K562 (cell line): ENCODE data around the gene WDR27. TPM values are rescaled to one million over a fixed set of nuclear protein-coding genes. Genes with fewer than 3 reads are reported as not detected.

ENCODE experiments used
- ATAC-seq: fragments of 200-7000 bp; cut with Tn5 transposase; 3 replicates; pipeline ENCODE4 v1.9.1; 2020; ENCODE audit warnings: moderate library complexity
- BruUV-seq: library from RNA; stranded (reverse); fragments of 400-500 nt; replicated peaks from 2 replicates; lab custom pipeline; 2021; lab: Mats Ljungman, UMichigan
- CTCF ChIA-PET: fragments of 300-600 bp; formaldehyde crosslinking; extraction: SDS; loops from one replicate; lab custom pipeline; 2021; ENCODE audit warnings: low intra/inter-chr PET ratio; lab: Yijun Ruan, JAX
- POLR2A ChIA-PET: fragments of 300-600, 350-650 bp; sonication (Branson Sonifier 250); formaldehyde crosslinking; extraction: SDS; loops from one replicate; lab custom pipeline; 2021; ENCODE audit warnings: antibody characterized with exemption, inconsistent platforms; lab: Yijun Ruan, JAX
- DNase-seq, 4 experiments: peaks; one replicate each; pipeline versions ENCODE4 v3.0.0 to v3.0.0-alpha.2; 2011 to 2018; ENCODE audit warnings: low spot score in 3 of 4, mixed read lengths in 3 of 4; ENCODE audit errors: extremely low read depth in 1 of 4
- FAIRE-seq: peaks from 2 replicates; lab custom pipeline; 2011; peaks lifted over from hg19 to GRCh38; lab: Jason Lieb, UNC
- H2AFZ ChIP-seq: 2 replicates; pipeline ENCODE4 v1.6.0; 2011; ENCODE audit warnings: low read depth, low read length, control low read depth, inconsistent platforms
- H3K27ac ChIP-seq: fragments of 200-600 bp; 3 replicates; pipeline ENCODE4 v1.8.0; 2011; ENCODE audit warnings: low read depth, mild to moderate bottlenecking, control low read depth, inconsistent platforms, low read length, moderate library complexity, mixed read lengths; ENCODE audit errors: extremely low read depth
- H3K27me3 ChIP-seq, 2 experiments: fragments of 300-600 bp in 1 of 2; 2 replicates in 1 of 2; 3 replicates in 1 of 2; pipeline versions ENCODE4 v1.6.0 to v1.8.0; 2011; ENCODE audit warnings: inconsistent platforms in 2 of 2, low read length in 2 of 2, mild to moderate bottlenecking in 1 of 2, mixed read lengths in 1 of 2, moderate library complexity in 1 of 2; ENCODE audit not compliant: control insufficient read depth in 2 of 2, insufficient read depth in 2 of 2
- H3K36me3 ChIP-seq: fragments of 300-600 bp; 3 replicates; pipeline ENCODE4 v1.8.0; 2011; ENCODE audit warnings: mild to moderate bottlenecking, low read length, inconsistent platforms; ENCODE audit not compliant: control insufficient read depth, insufficient read depth
- H3K4me1 ChIP-seq, 2 experiments: fragments of 200-600 bp in 1 of 2; replicated peaks in 1 of 2; 2 replicates in 1 of 2; 3 replicates in 1 of 2; pipeline versions ENCODE4 v1.5.1 to v1.8.0; 2011; ENCODE audit warnings: inconsistent platforms in 2 of 2, low read length in 2 of 2, mild to moderate bottlenecking in 1 of 2, mixed read lengths in 1 of 2, moderate library complexity in 1 of 2; ENCODE audit not compliant: control insufficient read depth in 2 of 2, insufficient read depth in 2 of 2
- H3K4me2 ChIP-seq: 2 replicates; pipeline ENCODE4 v1.6.1; 2011; ENCODE audit warnings: low read length, control low read depth, inconsistent platforms, mixed read lengths; ENCODE audit not compliant: insufficient read depth
- H3K4me3 ChIP-seq: fragments of 200-600 bp; sonication (generic), shearing (Covaris generic); 2 replicates; pipeline ENCODE4 v1.5.1; 2016; ENCODE audit warnings: control low read depth, inconsistent platforms
- H3K79me2 ChIP-seq: fragments of 200-600 bp; 3 replicates; pipeline ENCODE4 v1.8.0; 2011; ENCODE audit warnings: low read length, inconsistent platforms; ENCODE audit not compliant: control insufficient read depth, insufficient read depth
- H3K9ac ChIP-seq, 2 experiments: 2 replicates each; pipeline versions ENCODE4 v1.6.0 to v1.6.1; 2011; ENCODE audit warnings: low read depth in 2 of 2, low read length in 2 of 2, control low read depth in 1 of 2, inconsistent platforms in 1 of 2, mild to moderate bottlenecking in 1 of 2, mixed read lengths in 1 of 2; ENCODE audit not compliant: insufficient read depth in 1 of 2
- H3K9me1 ChIP-seq: one replicate; pipeline ENCODE4 v1.6.0; 2011; ENCODE audit warnings: inconsistent platforms, mild to moderate bottlenecking, low read length, moderate library complexity; ENCODE audit not compliant: control insufficient read depth, insufficient read depth
- H3K9me3 ChIP-seq: replicated peaks from 2 replicates; pipeline ENCODE4 v1.5.1; 2011; ENCODE audit warnings: low read depth, low read length, inconsistent platforms; ENCODE audit not compliant: control insufficient read depth, insufficient read depth
- H4K20me1 ChIP-seq: replicated peaks from 2 replicates; pipeline ENCODE4 v1.6.1; 2011; ENCODE audit warnings: low read length, inconsistent platforms, mixed read lengths; ENCODE audit not compliant: control insufficient read depth, insufficient read depth
- KDM1A ChIP-seq, 2 experiments: fragments of 450-650 bp; IDR thresholded peaks; 2 replicates each; pipeline ENCODE4 v1.6.1; 2016; ENCODE audit warnings: mild to moderate bottlenecking in 2 of 2
- KLF1 ChIP-seq: fragments of 450-650 bp; IDR thresholded peaks from 2 replicates; pipeline ENCODE4 v1.6.1; 2016; ENCODE audit warnings: missing genetic modification characterization, missing compliant biosample characterization
- NFIC ChIP-seq: fragments of 450-650 bp; IDR thresholded peaks from 2 replicates; pipeline ENCODE4 v1.6.1; 2017; ENCODE audit warnings: mild to moderate bottlenecking, inconsistent platforms
- RAD51 ChIP-seq: fragments of 450-650 bp; IDR thresholded peaks from 2 replicates; pipeline ENCODE4 v1.7.1; 2016; ENCODE audit warnings: low read depth, mild to moderate bottlenecking, borderline replicate concordance
- REST ChIP-seq, 2 experiments: fragments of 450-650 bp; formaldehyde crosslinking in 1 of 2; IDR thresholded peaks; 2 replicates each; pipeline versions ENCODE4 v1.4.0 to v1.6.1; 2014 to 2020; ENCODE audit warnings: mild to moderate bottlenecking in 2 of 2, borderline replicate concordance in 1 of 2, low read depth in 1 of 2
- TOE1 ChIP-seq, 2 experiments: fragments of 450-650 bp in 1 of 2; sonication (generic) in 1 of 2; formaldehyde crosslinking in 1 of 2; IDR thresholded peaks; 2 replicates each; pipeline versions ENCODE4 v1.7.1 to v1.8.0; 2016 to 2022; ENCODE audit warnings: borderline replicate concordance in 2 of 2, mild to moderate bottlenecking in 2 of 2, antibody characterized with exemption in 1 of 2, inconsistent platforms in 1 of 2, low read depth in 1 of 2, missing genetic modification reagents in 1 of 2, moderate library complexity in 1 of 2
- ZNF239 ChIP-seq: fragments of 250-450 bp; sonication (Bioruptor Pico); IDR thresholded peaks from 2 replicates; pipeline ENCODE4 v1.4.0; 2020; ENCODE audit warnings: mild to moderate bottlenecking
- ZNF311 ChIP-seq: fragments of 250-450 bp; sonication (Bioruptor Pico); IDR thresholded peaks from 2 replicates; pipeline ENCODE4 v1.4.0; 2020; ENCODE audit warnings: mild to moderate bottlenecking, moderate library complexity
- WGBS: fragments of 100-300 bp; shearing (Covaris generic); methylation state at CpG from one replicate; pipeline ENCODE4 v1.1.6; 2016; ENCODE audit warnings: low coverage, mixed read lengths; ENCODE audit not compliant: insufficient coverage; ENCODE audit errors: missing lambda C conversion rate; 5-methylcytosine and 5-hydroxymethylcytosine counted together
- in situ Hi-C: fragments of 300-500 bp; cut with MboI; formaldehyde crosslinking; loops from 4 replicates; pipeline ENCODE4 v1.15.0; 2018; ENCODE audit warnings: inconsistent platforms, mixed read lengths
- intact Hi-C: fragments of 100-400 bp; cut with micrococcal nuclease; formaldehyde crosslinking; loops from 2 replicates; pipeline ENCODE4 v1.14.2; 2022
- polyA plus RNA-seq, 8 experiments: library from polyadenylated mRNA; depleted of rRNA in 4 of 8; stranded (reverse) in 5 of 8; unstranded in 3 of 8; fragments of >200 nt; fragmentation: Nextera tagmentation in 2 of 8; fragmentation: Illumina TruSeq in 1 of 8; extraction: Ambion mirVana in 2 of 8; extraction: Trizol in 1 of 8; gene quantifications; 2 replicates each; pipeline versions ENCODE4 v1.2.1 to v1.2.3, GENCODE V29; 2011 to 2014; ENCODE audit warnings: inconsistent platforms in 1 of 8, missing spikeins in 1 of 8
- total RNA-seq, 7 experiments: library from RNA; depleted of rRNA in 6 of 7; stranded (reverse); fragments of >200 nt in 6 of 7; fragmentation: Illumina TruSeq in 2 of 7; extraction: Trizol in 2 of 7; gene quantifications; 2 replicates each; pipeline versions ENCODE4 v1.2.1 to v1.2.3, GENCODE V29; 2011 to 2021; ENCODE audit warnings: low replicate concordance in 1 of 7
- TF ChIP-seq, protein P1 (sequence below): fragments of 450-650 bp; formaldehyde crosslinking; IDR thresholded peaks from 2 replicates; pipeline ENCODE4 v1.4.0; 2020; ENCODE audit warnings: mild to moderate bottlenecking, mixed read lengths
- TF ChIP-seq, protein P2 (sequence below): fragments of 250-450 bp; sonication (Bioruptor Pico); IDR thresholded peaks from 2 replicates; pipeline ENCODE4 v1.5.0; 2020; ENCODE audit warnings: mild to moderate bottlenecking, borderline replicate concordance

WDR27 gene
- total and polyA plus RNA-seq, 9 of the 15 experiments (the other 6 are each of a cell fraction or from before 2014, with no cell fraction given), result 4.3 to 77.2 (median 22.7) TPM

GRCh38 chr6:169566319-169566718, 135.5 kb downstream of the WDR27 start:
- POLR2A ChIA-PET, result interaction anchor here (0.6 to 0.9 kb wide), 3 partner anchors 10 to 766 kb away, joined by 3 read pairs; no protein-coding TSS in a partner anchor
- Histone ChIP-seq H3K79me2 (no peaks in the 10 kb centered on the region), H3K9ac (no peak overlapping the region), H3K27me3 (peaks cover 18 to 51% of the 10 kb centered on the region in 2 experiments; a peak in 3 of 5 replicates), H4K20me1 (peaks cover 8% of the 10 kb centered on the region; the same call in 1 of the 2 replicates), H3K4me2 (no peak overlapping the region), H3K9me3 (no peaks in the 10 kb centered on the region), H3K4me3 (no peak overlapping the region), H2AFZ (no peak overlapping the region), H3K4me1 (no peaks in the 10 kb centered on the region), H3K36me3 (no peaks in the 10 kb centered on the region), H3K27ac (no peak overlapping the region), H3K9me1 (no peaks in the 10 kb centered on the region)
- no peak for ATAC-seq
- 11% methylated on average over 11 of the region's 11 CpGs for WGBS
- BruUV-seq, result no TSS peak
- CTCF ChIA-PET, result no interaction called here
- FAIRE-seq, result no peak
- DNase-seq, result no peak
- in situ Hi-C loops (no loop called here), intact Hi-C loops (no loop called here)
- TF ChIP-seq REST (IDR thresholded peaks at IDR 0.05; ENCODE audit: borderline replicate concordance) (no peak), REST (CRISPR knock-in tag; IDR thresholded peaks at IDR 0.05; ENCODE audit: low read depth) (no peak), KLF1 (tag) (no peak), NFIC (no peak), TOE1 (IDR thresholded peaks at IDR 0.05; ENCODE audit: borderline replicate concordance) (peak; percentile 34; the same call in 1 of the 2 replicates), TOE1 (CRISPR knock-in tag; IDR thresholded peaks at IDR 0.05; ENCODE audit: borderline replicate concordance, low read depth) (no peak), ZNF311 (CRISPR knock-in tag) (no peak), KDM1A (IDR thresholded peaks at IDR 0.05) (no peak), ZNF239 (CRISPR knock-in tag) (no peak), RAD51 (peak; percentile 69)
- TF ChIP-seq, protein P1, sequence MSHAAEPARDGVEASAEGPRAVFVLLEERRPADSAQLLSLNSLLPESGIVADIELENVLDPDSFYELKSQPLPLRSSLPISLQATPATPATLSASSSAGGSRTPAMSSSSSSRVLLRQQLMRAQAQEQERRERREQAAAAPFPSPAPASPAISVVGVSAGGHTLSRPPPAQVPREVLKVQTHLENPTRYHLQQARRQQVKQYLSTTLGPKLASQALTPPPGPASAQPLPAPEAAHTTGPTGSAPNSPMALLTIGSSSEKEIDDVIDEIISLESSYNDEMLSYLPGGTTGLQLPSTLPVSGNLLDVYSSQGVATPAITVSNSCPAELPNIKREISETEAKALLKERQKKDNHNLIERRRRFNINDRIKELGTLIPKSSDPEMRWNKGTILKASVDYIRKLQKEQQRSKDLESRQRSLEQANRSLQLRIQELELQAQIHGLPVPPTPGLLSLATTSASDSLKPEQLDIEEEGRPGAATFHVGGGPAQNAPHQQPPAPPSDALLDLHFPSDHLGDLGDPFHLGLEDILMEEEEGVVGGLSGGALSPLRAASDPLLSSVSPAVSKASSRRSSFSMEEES, result peak; percentile 82
- TF ChIP-seq, protein P2, sequence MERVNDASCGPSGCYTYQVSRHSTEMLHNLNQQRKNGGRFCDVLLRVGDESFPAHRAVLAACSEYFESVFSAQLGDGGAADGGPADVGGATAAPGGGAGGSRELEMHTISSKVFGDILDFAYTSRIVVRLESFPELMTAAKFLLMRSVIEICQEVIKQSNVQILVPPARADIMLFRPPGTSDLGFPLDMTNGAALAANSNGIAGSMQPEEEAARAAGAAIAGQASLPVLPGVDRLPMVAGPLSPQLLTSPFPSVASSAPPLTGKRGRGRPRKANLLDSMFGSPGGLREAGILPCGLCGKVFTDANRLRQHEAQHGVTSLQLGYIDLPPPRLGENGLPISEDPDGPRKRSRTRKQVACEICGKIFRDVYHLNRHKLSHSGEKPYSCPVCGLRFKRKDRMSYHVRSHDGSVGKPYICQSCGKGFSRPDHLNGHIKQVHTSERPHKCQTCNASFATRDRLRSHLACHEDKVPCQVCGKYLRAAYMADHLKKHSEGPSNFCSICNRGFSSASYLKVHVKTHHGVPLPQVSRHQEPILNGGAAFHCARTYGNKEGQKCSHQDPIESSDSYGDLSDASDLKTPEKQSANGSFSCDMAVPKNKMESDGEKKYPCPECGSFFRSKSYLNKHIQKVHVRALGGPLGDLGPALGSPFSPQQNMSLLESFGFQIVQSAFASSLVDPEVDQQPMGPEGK, result no peak
